HepG2 (cell line): ENCODE data around the gene CASP3. TPM values are rescaled to one million over a fixed set of nuclear protein-coding genes. Genes with fewer than 3 reads are reported as not detected.

Source experiments
- ATAC-seq: fragments of 200-7000 bp; cut with Tn5 transposase; 3 replicates; pipeline ENCODE4 v1.9.1; 2020; ENCODE audit warnings: mild to moderate bottlenecking, moderate library complexity
- BruUV-seq: library from RNA; stranded (reverse); fragments of 400-500 nt; replicated peaks from 2 replicates; lab custom pipeline; 2021; lab: Mats Ljungman, UMichigan
- CTCF ChIA-PET: fragments of 300-600 bp; formaldehyde crosslinking; extraction: SDS; loops from one replicate; lab custom pipeline; 2021; ENCODE audit warnings: low total read pairs, inconsistent platforms, low intra/inter-chr PET ratio; lab: Yijun Ruan, JAX
- POLR2A ChIA-PET: fragments of 350-600 bp; sonication (Branson Sonifier 250); formaldehyde crosslinking; loops from one replicate; lab custom pipeline; 2020; ENCODE audit warnings: antibody characterized with exemption, inconsistent platforms; lab: Yijun Ruan, JAX
- DNase-seq: peaks from one replicate; pipeline ENCODE4 v3.0.0-alpha.2; 2015; ENCODE audit warnings: low spot score
- FAIRE-seq: peaks from 3 replicates; lab custom pipeline; 2011; peaks lifted over from hg19 to GRCh38; lab: Jason Lieb, UNC
- H2AFZ ChIP-seq: one replicate; pipeline ENCODE4 v1.6.1; 2011; ENCODE audit warnings: low read length, inconsistent platforms
- H3K27ac ChIP-seq: fragments of 300-600 bp; 3 replicates; pipeline ENCODE4 v1.8.0; 2011; ENCODE audit warnings: mixed run types, mild to moderate bottlenecking, mixed read lengths, low read length, inconsistent platforms; ENCODE audit not compliant: insufficient read depth; ENCODE audit errors: extremely low read length
- H3K27me3 ChIP-seq, 2 experiments: fragments of 200-600 bp in 1 of 2; 2 replicates in 1 of 2; 3 replicates in 1 of 2; pipeline versions ENCODE4 v1.6.0 to v1.8.0; 2011; ENCODE audit warnings: low read length in 2 of 2, mild to moderate bottlenecking in 2 of 2, moderate library complexity in 2 of 2, inconsistent platforms in 1 of 2; ENCODE audit not compliant: insufficient read depth in 2 of 2, control insufficient read depth in 1 of 2
- H3K36me3 ChIP-seq, 2 experiments: fragments of 200-600 bp in 1 of 2; replicated peaks in 1 of 2; 2 replicates in 1 of 2; 3 replicates in 1 of 2; pipeline versions ENCODE4 v1.5.1 to v1.8.0; 2011; ENCODE audit warnings: low read length in 2 of 2, inconsistent platforms in 1 of 2; ENCODE audit not compliant: insufficient read depth in 2 of 2, control insufficient read depth in 1 of 2
- H3K4me1 ChIP-seq: 2 replicates; pipeline ENCODE4 v1.5.1; 2012; ENCODE audit warnings: low read length, inconsistent platforms; ENCODE audit not compliant: insufficient read depth
- H3K4me2 ChIP-seq: 2 replicates; pipeline ENCODE4 v1.6.0; 2011; ENCODE audit warnings: low read depth, low read length, inconsistent platforms
- H3K4me3 ChIP-seq, 3 experiments: fragments of 200-600 bp in 1 of 3; sonication (generic), shearing (Covaris generic) in 1 of 3; replicated peaks in 1 of 3; 2 replicates each; pipeline ENCODE4 v1.5.1; 2011 to 2016; ENCODE audit warnings: low read length in 3 of 3, inconsistent platforms in 2 of 3, low read depth in 2 of 3, mild to moderate bottlenecking in 2 of 3, control low read depth in 1 of 3, mixed read lengths in 1 of 3; ENCODE audit not compliant: insufficient read depth in 1 of 3
- H3K79me2 ChIP-seq: one replicate; pipeline ENCODE4 v1.6.1; 2011; ENCODE audit warnings: low read length, inconsistent platforms; ENCODE audit not compliant: insufficient read depth
- H3K9ac ChIP-seq: 2 replicates; pipeline ENCODE4 v1.6.0; 2011; ENCODE audit warnings: mild to moderate bottlenecking, low read depth, low read length, inconsistent platforms; ENCODE audit not compliant: insufficient read depth
- H3K9me3 ChIP-seq: 2 replicates; pipeline ENCODE4 v1.5.1; 2012; ENCODE audit warnings: mild to moderate bottlenecking, low read length
- H4K20me1 ChIP-seq: 2 replicates; pipeline ENCODE4 v1.6.0; 2011; ENCODE audit warnings: inconsistent platforms, mild to moderate bottlenecking, low read length, moderate library complexity; ENCODE audit not compliant: insufficient read depth
- CEBPG ChIP-seq: IDR thresholded peaks from 2 replicates; pipeline ENCODE4 v1.6.1; 2016
- CHD2 ChIP-seq: IDR thresholded peaks from 2 replicates; pipeline ENCODE4 v1.6.1; 2011; ENCODE audit warnings: low read depth, low read length, improper control_type of control experiment
- DMAP1 ChIP-seq: IDR thresholded peaks from 2 replicates; pipeline ENCODE4 v1.6.1; 2016
- FOXC1 ChIP-seq: sonication (generic); formaldehyde crosslinking; IDR thresholded peaks from 2 replicates; pipeline ENCODE4 v1.8.0; 2022; ENCODE audit warnings: mild to moderate bottlenecking, missing genetic modification reagents, borderline replicate concordance
- FOXP4 ChIP-seq: sonication (generic); formaldehyde crosslinking; IDR thresholded peaks from 2 replicates; pipeline ENCODE4 v1.4.0; 2020; ENCODE audit warnings: missing genetic modification reagents
- KAT7 ChIP-seq: IDR thresholded peaks from 2 replicates; pipeline ENCODE4 v1.6.1; 2018; ENCODE audit warnings: borderline replicate concordance, missing compliant biosample characterization
- NFYC ChIP-seq: IDR thresholded peaks from 2 replicates; pipeline ENCODE4 v1.6.1; 2016; ENCODE audit warnings: missing genetic modification reagents, missing compliant biosample characterization
- SOX13 ChIP-seq, 3 experiments: fragments of 450-650 bp in 1 of 3; sonication (generic) in 1 of 3; formaldehyde crosslinking in 1 of 3; IDR thresholded peaks in 2 of 3; conservative IDR thresholded peaks in 1 of 3; 2 replicates each; pipeline versions ENCODE4 v1.5.0 to v1.6.1; 2016 to 2020; ENCODE audit warnings: antibody characterized with exemption in 1 of 3, mild to moderate bottlenecking in 1 of 3, missing compliant biosample characterization in 1 of 3, missing genetic modification reagents in 1 of 3, moderate library complexity in 1 of 3
- ZNF235 ChIP-seq: sonication (generic); formaldehyde crosslinking; IDR thresholded peaks from 2 replicates; pipeline ENCODE4 v1.8.1; 2023; ENCODE audit warnings: mild to moderate bottlenecking, missing genetic modification reagents, borderline replicate concordance
- ZNF501 ChIP-seq: sonication (generic); formaldehyde crosslinking; IDR thresholded peaks from 2 replicates; pipeline ENCODE4 v1.5.1; 2020; ENCODE audit warnings: mild to moderate bottlenecking, moderate library complexity, missing genetic modification reagents
- ZNF777 ChIP-seq: sonication (generic); formaldehyde crosslinking; IDR thresholded peaks from 2 replicates; pipeline ENCODE4 v1.4.0; 2020; ENCODE audit warnings: missing genetic modification reagents
- WGBS: methylation state at CpG from one replicate; pipeline ENCODE4 v1.1.6; 2017; ENCODE audit warnings: low lambda C conversion rate; 5-methylcytosine and 5-hydroxymethylcytosine counted together
- in situ Hi-C: cut with HindIII; loops from 2 replicates; pipeline ENCODE4 v1.10.0; 2017; ENCODE audit warnings: low pct_unique_long_range_greater_than_20kb; ENCODE audit not compliant: extremely low pct_ligation_motif_present
- intact Hi-C: fragments of 100-400 bp; cut with micrococcal nuclease; formaldehyde crosslinking; loops from one replicate; pipeline ENCODE4 v1.10.0; 2022; ENCODE audit not compliant: unreplicated experiment
- polyA plus RNA-seq, 8 experiments: library from polyadenylated mRNA; depleted of rRNA in 3 of 8; stranded (reverse) in 7 of 8; unstranded in 1 of 8; fragments of >200 nt; fragmentation: Illumina TruSeq in 4 of 8; extraction: Trizol in 4 of 8; gene quantifications; 2 replicates each; pipeline versions ENCODE4 v1.2.1 to v1.2.3, GENCODE V29; 2011 to 2016; ENCODE audit warnings: low read depth in 4 of 8, missing spikeins in 1 of 8, mixed read lengths in 1 of 8; ENCODE audit not compliant: insufficient read depth in 1 of 8
- total RNA-seq, 5 experiments: library from RNA; depleted of rRNA; stranded (reverse); fragments of >200 nt; fragmentation: Illumina TruSeq; extraction: Trizol; gene quantifications; 2 replicates each; pipeline ENCODE4 v1.2.3, GENCODE V29; 2016; ENCODE audit warnings: low read depth in 1 of 5
- TF ChIP-seq, protein P1 (sequence below), 2 experiments: sonication (generic) in 1 of 2; formaldehyde crosslinking in 1 of 2; IDR thresholded peaks; 2 replicates each; pipeline versions ENCODE4 v1.4.0 to v1.6.1; 2016 to 2020; ENCODE audit warnings: borderline replicate concordance in 1 of 2, low read depth in 1 of 2, mild to moderate bottlenecking in 1 of 2, missing genetic modification reagents in 1 of 2

The CASP3 gene
- total and polyA plus RNA-seq, 2 of the 13 experiments (the other 11 are each of a cell fraction or from before 2014, with no cell fraction given) = 26.0 to 77.8 TPM

GRCh38 chr4:184613405-184613804, 35.8 kb downstream of the CASP3 start:
- H3K27ac ChIP-seq = no peak overlapping the region
- no peak for TF ChIP-seq NFYC (CRISPR knock-in tag)
- TF ChIP-seq, all 625 proteins: peak for 0
- Histone ChIP-seq H3K79me2 (no peaks in the 10 kb centered on the region), H3K4me2 (no peak overlapping the region), H3K36me3 (no peaks in the 10 kb centered on the region), H4K20me1 (no peaks in the 10 kb centered on the region), H3K4me3 (no peak overlapping the region), H3K9ac (no peak overlapping the region), H3K9me3 (peaks cover 18% of the 10 kb centered on the region), H3K27me3 (no peaks in the 10 kb centered on the region), H3K4me1 (peaks cover 60% of the 10 kb centered on the region), H2AFZ (no peak overlapping the region)
- intact Hi-C loops = loop anchor here (5.0 kb wide), 1 partner anchor 66 kb away; no protein-coding TSS in a partner anchor
- ChIA-PET CTCF (no interaction called here), POLR2A (no interaction called here)
- DNase-seq (no peak), FAIRE-seq (no peak), ATAC-seq (no peak)
- in situ Hi-C loops = no loop called here
- 95% methylated on average over 2 of the region's 2 CpGs for WGBS
- no TSS peak for BruUV-seq

GRCh38 chr4:184612074-184612473, 37.2 kb downstream of the CASP3 start:
- in situ Hi-C loops = no loop called here
- no TSS peak for BruUV-seq
- Histone ChIP-seq H3K79me2 (no peaks in the 10 kb centered on the region), H3K4me3 (no peak overlapping the region), H4K20me1 (no peaks in the 10 kb centered on the region), H3K4me1 (peaks cover 58% of the 10 kb centered on the region), H3K9ac (no peak overlapping the region), H3K9me3 (peaks cover 18% of the 10 kb centered on the region), H3K27ac (peak overlapping the region; percentile 31), H3K36me3 (no peaks in the 10 kb centered on the region), H3K27me3 (no peaks in the 10 kb centered on the region), H3K4me2 (no peak overlapping the region), H2AFZ (no peak overlapping the region)
- 39% methylated on average over 3 of the region's 3 CpGs for WGBS
- intact Hi-C loops = loop anchor here (5.0 kb wide), 1 partner anchor 65 kb away; no protein-coding TSS in a partner anchor
- ChIA-PET CTCF (no interaction called here), POLR2A (interaction anchor here (0.8 to 1.5 kb wide), 3 partner anchors 9 to 37 kb away, joined by 3 to 5 read pairs (median 4); partner anchors contain the start of genes CASP3 and PRIMPOL)
- DNase-seq = peak; percentile 41
- ATAC-seq = peak; percentile 9; the same call in 2 of the 3 replicates
- FAIRE-seq = no peak
- TF ChIP-seq FOXP4 (no peak), KAT7 (CRISPR knock-in tag) (no peak), CEBPG (CRISPR knock-in tag) (0 out of 2 replicates have a peak, but pooled peaks have one; percentile 7), ZNF235 (CRISPR knock-in tag) (no peak), ZNF777 (CRISPR knock-in tag) (no peak), SOX13 (IDR thresholded peaks at IDR 0.05) (no peak), SOX13 (CRISPR knock-in tag; conservative IDR thresholded peaks at IDR 0.05 in 1 of 2, IDR thresholded peaks at IDR 0.05 in 1 of 2) (peak in 1 of 2 experiments; percentile 6; a peak in 1 of 4 replicates), FOXC1 (CRISPR knock-in tag) (no peak), ZNF501 (CRISPR knock-in tag) (no peak), DMAP1 (no peak), CHD2 (no peak)
- TF ChIP-seq, protein P1, sequence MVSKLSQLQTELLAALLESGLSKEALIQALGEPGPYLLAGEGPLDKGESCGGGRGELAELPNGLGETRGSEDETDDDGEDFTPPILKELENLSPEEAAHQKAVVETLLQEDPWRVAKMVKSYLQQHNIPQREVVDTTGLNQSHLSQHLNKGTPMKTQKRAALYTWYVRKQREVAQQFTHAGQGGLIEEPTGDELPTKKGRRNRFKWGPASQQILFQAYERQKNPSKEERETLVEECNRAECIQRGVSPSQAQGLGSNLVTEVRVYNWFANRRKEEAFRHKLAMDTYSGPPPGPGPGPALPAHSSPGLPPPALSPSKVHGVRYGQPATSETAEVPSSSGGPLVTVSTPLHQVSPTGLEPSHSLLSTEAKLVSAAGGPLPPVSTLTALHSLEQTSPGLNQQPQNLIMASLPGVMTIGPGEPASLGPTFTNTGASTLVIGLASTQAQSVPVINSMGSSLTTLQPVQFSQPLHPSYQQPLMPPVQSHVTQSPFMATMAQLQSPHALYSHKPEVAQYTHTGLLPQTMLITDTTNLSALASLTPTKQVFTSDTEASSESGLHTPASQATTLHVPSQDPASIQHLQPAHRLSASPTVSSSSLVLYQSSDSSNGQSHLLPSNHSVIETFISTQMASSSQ (IDR thresholded peaks at IDR 0.05; ENCODE audit: low read depth) = no peak
- TF ChIP-seq, protein P1 (CRISPR knock-in tag; IDR thresholded peaks at IDR 0.05; ENCODE audit: borderline replicate concordance) = 0 out of 2 replicates have a peak, but pooled peaks have one; percentile 30
